ENCODE measurements around the gene CELF3. TPM values are rescaled to one million over a fixed set of nuclear protein-coding genes. Genes with fewer than 3 reads are reported as not detected.

Gene CELF3
- total RNA-seq, 1 experiment from 2014 or later = 0.42 TPM

- TF ChIP-seq FOXJ3 (CRISPR knock-in tag; IDR thresholded peaks at IDR 0.05; ENCODE audit: borderline replicate concordance) (no peak), PRDM15 (CRISPR knock-in tag; IDR thresholded peaks at IDR 0.05) (no peak), EMX1 (CRISPR knock-in tag; IDR thresholded peaks at IDR 0.05) (no peak), ZNF512 (CRISPR knock-in tag; IDR thresholded peaks at IDR 0.05; ENCODE audit: borderline replicate concordance) (no peak), FOXP1 (CRISPR knock-in tag; IDR thresholded peaks at IDR 0.05; ENCODE audit: borderline replicate concordance) (no peak), HMGA2 (CRISPR knock-in tag; IDR thresholded peaks at IDR 0.05) (no peak), CTCF (IDR thresholded peaks at IDR 0.05) (no peak), MAX (CRISPR knock-in tag; IDR thresholded peaks at IDR 0.05) (no peak)
Observed at GRCh38 chr1:151692226-151692625, 24.4 kb downstream of the CELF3 start (continued).

GRCh38 chr1:151689494-151689893, 27.1 kb downstream of the CELF3 start:
- no peaks in the 10 kb centered on the region for H3K9me3 Mint-ChIP-seq
- H3K4me3 Mint-ChIP-seq = no peak overlapping the region
- H3K27me3 Mint-ChIP-seq (ENCODE audit: low read depth) = no peaks in the 10 kb centered on the region
- ATAC-seq (no peak), DNase-seq (ENCODE audit: low spot score) (no peak)
- POLR2A ChIA-PET = no interaction called here
- TF ChIP-seq JAZF1 (CRISPR knock-in tag; IDR thresholded peaks at IDR 0.05) = no peak
- TF ChIP-seq IRF2 (CRISPR knock-in tag; IDR thresholded peaks at IDR 0.05; ENCODE audit: borderline replicate concordance, low read depth) = no peak
- TF ChIP-seq NFE2L1 (CRISPR knock-in tag; IDR thresholded peaks at IDR 0.05) = no peak
- TF ChIP-seq FOXP1 (CRISPR knock-in tag; IDR thresholded peaks at IDR 0.05; ENCODE audit: borderline replicate concordance) = no peak
- TF ChIP-seq E2F1 (CRISPR knock-in tag; IDR thresholded peaks at IDR 0.05) = no peak
- no peak for TF ChIP-seq PRRX2 (CRISPR knock-in tag; IDR thresholded peaks at IDR 0.05)
- no peak for TF ChIP-seq RELA (CRISPR knock-in tag; IDR thresholded peaks at IDR 0.05; ENCODE audit: borderline replicate concordance)
- no peak for TF ChIP-seq ZNF512 (CRISPR knock-in tag; IDR thresholded peaks at IDR 0.05; ENCODE audit: borderline replicate concordance)
- no peak for TF ChIP-seq ATF2 (CRISPR knock-in tag; IDR thresholded peaks at IDR 0.05; ENCODE audit: borderline replicate concordance, low read depth)
- H3K4me1 Mint-ChIP-seq = no peaks in the 10 kb centered on the region
- CTCF ChIA-PET = no interaction called here
- H3K36me3 Mint-ChIP-seq = peaks cover 19% of the 10 kb centered on the region
- no peak overlapping the region for H3K27ac Mint-ChIP-seq
